Measurements from ENCODE around the gene POLDIP2.

The POLDIP2 gene

DNA sequence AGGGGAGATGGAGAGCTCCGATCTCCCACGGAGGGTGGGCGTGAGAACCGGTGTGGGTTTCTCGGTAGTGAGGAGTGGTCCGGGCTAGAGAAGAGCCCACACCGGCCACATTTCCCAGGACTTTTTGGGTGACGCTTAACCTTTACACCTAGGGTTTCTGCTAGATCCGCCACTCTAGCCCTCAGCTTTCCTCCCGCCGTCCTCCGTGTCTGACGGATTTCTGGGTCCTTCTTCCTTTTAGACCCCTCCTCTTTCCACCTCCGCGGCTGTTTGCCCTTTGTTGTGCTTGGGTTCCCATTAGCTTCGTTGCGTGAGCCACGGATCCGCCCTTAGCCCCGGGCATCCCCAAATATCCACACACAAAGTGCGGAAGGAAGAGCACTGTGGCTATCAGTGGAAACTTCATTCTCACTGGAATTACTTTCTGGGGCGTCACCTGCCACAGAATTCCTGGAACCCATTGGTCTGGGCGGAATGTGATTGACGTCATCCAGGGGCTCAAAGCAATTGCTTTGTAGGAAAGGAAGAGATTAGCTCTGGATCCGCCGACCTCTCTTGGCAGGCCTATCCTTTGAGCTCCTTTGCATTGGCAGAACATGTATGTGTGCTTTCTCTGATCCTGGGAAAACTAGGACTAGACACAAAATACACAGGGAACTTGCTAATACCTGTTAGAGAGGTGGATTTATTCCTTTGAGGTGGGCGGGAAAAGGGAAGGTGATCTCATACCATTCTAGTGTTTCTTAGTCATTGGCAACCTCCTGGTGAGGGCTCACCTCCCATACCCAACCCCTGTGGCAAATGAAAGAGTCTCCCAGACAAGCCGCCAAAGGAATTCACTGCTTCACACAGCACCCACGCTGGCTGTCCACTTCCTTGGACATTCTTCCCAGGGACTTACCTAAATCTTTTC is 21.1 kb downstream of the POLDIP2 start:
- Histone ChIP-seq H3K36me3 (ENCODE audit: insufficient read depth, low read length) (peaks cover 2% of the 10 kb centered on the region; the same call in 1 of the 2 replicates), H3K27me3 (ENCODE audit: insufficient read depth, low read length, poor library complexity, severe bottlenecking) (no peaks in the 10 kb centered on the region), H3K4me1 (ENCODE audit: insufficient read depth, low read length, poor library complexity, severe bottlenecking) (peaks cover 24% of the 10 kb centered on the region), H2AFZ (ENCODE audit: low read length) (peak overlapping the region; percentile 75), H4K20me1 (ENCODE audit: insufficient read depth, low read length, poor library complexity, severe bottlenecking) (peaks cover 4% of the 10 kb centered on the region), H3K4me3 (ENCODE audit: low read length, poor library complexity, severe bottlenecking) (peak overlapping the region; percentile 97), H3K9ac (ENCODE audit: low read depth, low read length, poor library complexity, severe bottlenecking) (peak overlapping the region; percentile 83), H3F3A (ENCODE audit: low read depth) (no peaks in the 10 kb centered on the region), H3K9me3 (ENCODE audit: insufficient read depth, low read depth, low read length) (no peaks in the 10 kb centered on the region), H3K9me2 (replicated peaks; ENCODE audit: low read depth, low read length) (no peaks in the 10 kb centered on the region), H3K4me2 (ENCODE audit: low read depth, low read length, poor library complexity, severe bottlenecking) (peak overlapping the region; percentile 98), H3K79me2 (ENCODE audit: insufficient read depth, low read length) (peaks cover 39% of the 10 kb centered on the region; the same call in 1 of the 2 replicates)
- TF ChIP-seq, protein P1, sequence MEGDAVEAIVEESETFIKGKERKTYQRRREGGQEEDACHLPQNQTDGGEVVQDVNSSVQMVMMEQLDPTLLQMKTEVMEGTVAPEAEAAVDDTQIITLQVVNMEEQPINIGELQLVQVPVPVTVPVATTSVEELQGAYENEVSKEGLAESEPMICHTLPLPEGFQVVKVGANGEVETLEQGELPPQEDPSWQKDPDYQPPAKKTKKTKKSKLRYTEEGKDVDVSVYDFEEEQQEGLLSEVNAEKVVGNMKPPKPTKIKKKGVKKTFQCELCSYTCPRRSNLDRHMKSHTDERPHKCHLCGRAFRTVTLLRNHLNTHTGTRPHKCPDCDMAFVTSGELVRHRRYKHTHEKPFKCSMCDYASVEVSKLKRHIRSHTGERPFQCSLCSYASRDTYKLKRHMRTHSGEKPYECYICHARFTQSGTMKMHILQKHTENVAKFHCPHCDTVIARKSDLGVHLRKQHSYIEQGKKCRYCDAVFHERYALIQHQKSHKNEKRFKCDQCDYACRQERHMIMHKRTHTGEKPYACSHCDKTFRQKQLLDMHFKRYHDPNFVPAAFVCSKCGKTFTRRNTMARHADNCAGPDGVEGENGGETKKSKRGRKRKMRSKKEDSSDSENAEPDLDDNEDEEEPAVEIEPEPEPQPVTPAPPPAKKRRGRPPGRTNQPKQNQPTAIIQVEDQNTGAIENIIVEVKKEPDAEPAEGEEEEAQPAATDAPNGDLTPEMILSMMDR (conservative IDR thresholded peaks at IDR 0.05; ENCODE audit: low read length), result no peak
- TF ChIP-seq EZH2phosphoT487 (IDR thresholded peaks at IDR 0.05; ENCODE audit: borderline replicate concordance), result no peak

DNA sequence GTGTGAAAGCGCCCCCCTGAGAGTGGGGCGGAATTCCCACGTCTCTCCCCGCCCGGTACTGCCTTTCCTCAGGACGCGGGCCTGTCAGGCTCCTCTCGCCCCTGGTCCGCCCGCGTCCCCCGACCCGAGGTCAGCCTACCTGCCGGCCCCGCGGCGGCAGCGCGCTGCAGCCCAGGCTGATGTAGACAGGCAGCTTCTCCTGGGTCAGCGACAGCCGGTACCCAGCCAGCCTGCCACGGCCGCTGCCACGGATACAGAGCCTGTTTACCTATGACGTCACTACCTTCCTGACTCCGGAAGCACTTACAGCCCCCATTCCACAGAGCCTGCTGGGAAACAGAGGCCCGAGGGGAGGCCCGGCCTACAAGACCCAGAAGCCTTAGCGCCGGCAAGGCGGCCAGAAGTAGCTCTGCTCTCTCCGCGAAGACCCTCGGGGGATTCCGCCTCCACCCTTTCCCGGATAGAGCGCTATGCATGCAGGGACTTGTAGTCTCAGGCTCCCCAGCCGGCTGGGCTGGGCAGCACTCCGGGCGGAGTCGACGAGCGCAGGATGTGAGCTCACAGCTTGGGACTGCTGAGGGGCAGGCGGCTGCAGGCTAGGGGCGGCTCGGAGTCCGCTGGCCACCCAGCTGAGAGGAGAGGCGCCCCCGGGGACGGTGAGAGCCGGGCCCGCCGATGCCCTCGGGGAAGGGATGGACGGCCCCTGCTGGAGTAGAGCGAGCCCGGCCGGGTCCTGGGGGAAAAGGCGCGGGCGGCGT is 21.9 kb downstream of the POLDIP2 start, which contains the start of the genes IFT20 and TNFAIP1:
Gene IFT20 (minus strand): TSS at position 272 of the 758 bp plus-strand sequence. CDS start 3,487 bp downstream, outside the sequence.
Gene TNFAIP1 (plus strand): TSS at position 561 of the 758 bp plus-strand sequence. CDS start 3,761 bp downstream, outside the sequence.
- peak within 1 kb of the TSS; percentile 97 for H3K4me3 ChIP-seq (ENCODE audit: low read length, poor library complexity, severe bottlenecking)
- H3K4me2 ChIP-seq (ENCODE audit: low read depth, low read length, poor library complexity, severe bottlenecking), result peak within 1 kb of the TSS; percentile 98
- H3K9ac ChIP-seq (ENCODE audit: low read depth, low read length, poor library complexity, severe bottlenecking), result peak within 1 kb of the TSS; percentile 83
- H2AFZ ChIP-seq (ENCODE audit: low read length), result peak within 1 kb of the TSS; percentile 96
- TF ChIP-seq, protein P1 (conservative IDR thresholded peaks at IDR 0.05; ENCODE audit: low read length), result no peak
- TF ChIP-seq EZH2phosphoT487 (IDR thresholded peaks at IDR 0.05; ENCODE audit: borderline replicate concordance), result no peak
- no peaks in the 10 kb centered on the region for H3K9me2 ChIP-seq (replicated peaks; ENCODE audit: low read depth, low read length)
- H4K20me1 ChIP-seq (ENCODE audit: insufficient read depth, low read length, poor library complexity, severe bottlenecking), result peaks cover 4% of the 10 kb centered on the region
- H3K4me1 ChIP-seq (ENCODE audit: insufficient read depth, low read length, poor library complexity, severe bottlenecking), result peaks cover 24% of the 10 kb centered on the region
- peaks cover 39% of the 10 kb centered on the region; the same call in 1 of the 2 replicates for H3K79me2 ChIP-seq (ENCODE audit: insufficient read depth, low read length)
- H3F3A ChIP-seq (ENCODE audit: low read depth), result no peaks in the 10 kb centered on the region
- no peaks in the 10 kb centered on the region; the same call in 1 of the 2 replicates for H3K36me3 ChIP-seq (ENCODE audit: insufficient read depth, low read length)
- H3K9me3 ChIP-seq (ENCODE audit: insufficient read depth, low read depth, low read length), result no peaks in the 10 kb centered on the region
- no peaks in the 10 kb centered on the region for H3K27me3 ChIP-seq (ENCODE audit: insufficient read depth, low read length, poor library complexity, severe bottlenecking)

GRCh38 chr17:28334666-28335200 is 22.6 kb downstream of the POLDIP2 start:
- peaks cover 39% of the 10 kb centered on the region; the same call in 1 of the 2 replicates for H3K79me2 ChIP-seq (ENCODE audit: insufficient read depth, low read length)
- H3K36me3 ChIP-seq (ENCODE audit: insufficient read depth, low read length), result no peaks in the 10 kb centered on the region; the same call in 1 of the 2 replicates
- no peaks in the 10 kb centered on the region for H3F3A ChIP-seq (ENCODE audit: low read depth)
- peak overlapping the region; percentile 96 for H2AFZ ChIP-seq (ENCODE audit: low read length)
- TF ChIP-seq, protein P1 (conservative IDR thresholded peaks at IDR 0.05; ENCODE audit: low read length), result no peak
- no peak for TF ChIP-seq EZH2phosphoT487 (IDR thresholded peaks at IDR 0.05; ENCODE audit: borderline replicate concordance)
- peaks cover 4% of the 10 kb centered on the region for H4K20me1 ChIP-seq (ENCODE audit: insufficient read depth, low read length, poor library complexity, severe bottlenecking)
- peak overlapping the region; percentile 97 for H3K4me3 ChIP-seq (ENCODE audit: low read length, poor library complexity, severe bottlenecking)
- H3K4me1 ChIP-seq (ENCODE audit: insufficient read depth, low read length, poor library complexity, severe bottlenecking), result peaks cover 24% of the 10 kb centered on the region
- H3K9ac ChIP-seq (ENCODE audit: low read depth, low read length, poor library complexity, severe bottlenecking), result peak overlapping the region; percentile 74
- H3K9me3 ChIP-seq (ENCODE audit: insufficient read depth, low read depth, low read length), result no peaks in the 10 kb centered on the region
- H3K4me2 ChIP-seq (ENCODE audit: low read depth, low read length, poor library complexity, severe bottlenecking), result peak overlapping the region; percentile 84
- H3K9me2 ChIP-seq (replicated peaks; ENCODE audit: low read depth, low read length), result no peaks in the 10 kb centered on the region
- no peaks in the 10 kb centered on the region for H3K27me3 ChIP-seq (ENCODE audit: insufficient read depth, low read length, poor library complexity, severe bottlenecking)
